Parathyroid adenoma (tissue), 2 donors: Measurements from ENCODE around the gene AKNA.
"Not testable (repeated sequence)": the region's sequence is repeated elsewhere in the genome, so short reads cannot be mapped to it uniquely, and the experiment has no call there.

Experiments
- H2AFZ ChIP-seq: fragments of 300-600 bp; sonication (generic); one replicate; pipeline ENCODE4 v1.7.0; 2017; ENCODE audit warnings: antibody characterized with exemption, mild to moderate bottlenecking
- H3K27ac ChIP-seq: fragments of 300-600 bp; sonication (generic); one replicate; pipeline ENCODE4 v1.7.0; 2017
- H3K27me3 ChIP-seq: fragments of 300-600 bp; sonication (generic); one replicate; pipeline ENCODE4 v1.7.0; 2017; ENCODE audit warnings: low read length; ENCODE audit not compliant: control insufficient read depth, insufficient read depth
- H3K36me3 ChIP-seq: fragments of 300-600 bp; sonication (generic); one replicate; pipeline ENCODE4 v1.7.0; 2017; ENCODE audit warnings: low read length; ENCODE audit not compliant: control insufficient read depth, insufficient read depth
- H3K4me1 ChIP-seq: fragments of 300-600 bp; sonication (generic); one replicate; pipeline ENCODE4 v1.7.0; 2017; ENCODE audit warnings: control low read depth
- H3K4me2 ChIP-seq: fragments of 300-600 bp; sonication (generic); one replicate; pipeline ENCODE4 v1.7.0; 2017; ENCODE audit warnings: low read length
- H3K4me3 ChIP-seq: fragments of 300-600 bp; sonication (generic); one replicate; pipeline ENCODE4 v1.7.0; 2017; ENCODE audit warnings: low read depth, low read length
- H3K79me2 ChIP-seq: fragments of 300-600 bp; sonication (generic); one replicate; pipeline ENCODE4 v1.7.0; 2017; ENCODE audit warnings: control low read depth
- H3K9ac ChIP-seq: fragments of 300-600 bp; sonication (generic); one replicate; pipeline ENCODE4 v1.7.0; 2017; ENCODE audit warnings: mild to moderate bottlenecking
- H3K9me3 ChIP-seq: fragments of 300-600 bp; sonication (generic); one replicate; pipeline ENCODE4 v1.7.0; 2017; ENCODE audit warnings: low read length; ENCODE audit not compliant: control insufficient read depth
- CTCF ChIP-seq: fragments of 300-600 bp; sonication (generic); IDR thresholded peaks from one replicate; pipeline ENCODE4 v1.7.0; 2017; ENCODE audit warnings: antibody characterized with exemption, mild to moderate bottlenecking
- donor health status: primary hyperparathyroidism.

Gene AKNA

GRCh38 chr9:114331229-114332195 is 56.3 kb downstream of the AKNA start:
- H3K36me3 ChIP-seq, H3K9ac ChIP-seq, H3K27ac ChIP-seq, H3K4me3 ChIP-seq, H3K4me2 ChIP-seq, H3K27me3 ChIP-seq, H2AFZ ChIP-seq, H3K9me3 ChIP-seq, H3K79me2 ChIP-seq, H3K4me1 ChIP-seq: not testable (repeated sequence)

GRCh38 chr9:114330636-114331035 is 57.1 kb downstream of the AKNA start:
- no peak overlapping the region for H3K4me2 ChIP-seq
- H3K27ac ChIP-seq: no peak overlapping the region
- H3K79me2 ChIP-seq: no peaks in the 10 kb centered on the region
- H3K9me3 ChIP-seq: no peaks in the 10 kb centered on the region
- TF ChIP-seq CTCF: no peak
- H3K4me3 ChIP-seq: no peak overlapping the region
- H3K36me3 ChIP-seq: no peaks in the 10 kb centered on the region
- no peak overlapping the region for H2AFZ ChIP-seq
- no peak overlapping the region for H3K9ac ChIP-seq
- H3K27me3 ChIP-seq: no peaks in the 10 kb centered on the region
- H3K4me1 ChIP-seq: no peaks in the 10 kb centered on the region

GRCh38 chr9:114329625-114330022 is 58.2 kb downstream of the AKNA start, which contains the start of gene ORM2:
Gene ORM2 (plus strand): TSS chr9:114329869. CDS start chr9:114329905, 36 bp downstream.
- not testable (repeated sequence) for H3K4me3 ChIP-seq, H3K9me3 ChIP-seq, H3K4me1 ChIP-seq, H3K36me3 ChIP-seq, H3K4me2 ChIP-seq, H2AFZ ChIP-seq, H3K79me2 ChIP-seq, H3K27me3 ChIP-seq, H3K27ac ChIP-seq, H3K9ac ChIP-seq

- not testable (repeated sequence) for H3K4me2 ChIP-seq, H3K27me3 ChIP-seq, H2AFZ ChIP-seq, H3K79me2 ChIP-seq, H3K36me3 ChIP-seq, H3K4me1 ChIP-seq, H3K4me3 ChIP-seq, H3K9ac ChIP-seq, H3K9me3 ChIP-seq, H3K27ac ChIP-seq
These were observed 58.7 kb downstream of the AKNA start for GRCh38 chr9:114328937-114329624.

- H3K27me3 ChIP-seq, H3K4me1 ChIP-seq, H3K27ac ChIP-seq, H3K9ac ChIP-seq, H3K4me2 ChIP-seq, H3K79me2 ChIP-seq, H3K9me3 ChIP-seq, H2AFZ ChIP-seq, H3K36me3 ChIP-seq, H3K4me3 ChIP-seq: not testable (repeated sequence)
These were observed 59.4 kb downstream of the AKNA start for GRCh38 chr9:114328357-114328820.

- Histone ChIP-seq H3K9me3 (no peaks in the 10 kb centered on the region), H3K79me2 (no peaks in the 10 kb centered on the region), H2AFZ (no peak overlapping the region), H3K36me3 (no peaks in the 10 kb centered on the region), H3K4me1 (no peaks in the 10 kb centered on the region), H3K9ac (no peak overlapping the region), H3K27me3 (no peaks in the 10 kb centered on the region), H3K27ac (no peak overlapping the region), H3K4me3 (no peak overlapping the region), H3K4me2 (no peak overlapping the region)
- no peak for TF ChIP-seq CTCF
These were observed 60.0 kb downstream of the AKNA start for GRCh38 chr9:114327749-114328148.

- H3K4me3 ChIP-seq, H3K27ac ChIP-seq, H3K9me3 ChIP-seq, H3K9ac ChIP-seq, H3K4me1 ChIP-seq, H2AFZ ChIP-seq, H3K79me2 ChIP-seq, H3K36me3 ChIP-seq, H3K27me3 ChIP-seq, H3K4me2 ChIP-seq: not testable (repeated sequence)
These were observed 62.0 kb downstream of the AKNA start for GRCh38 chr9:114325684-114326254.

GRCh38 chr9:114324965-114325364 is 62.8 kb downstream of the AKNA start:
- not testable (repeated sequence) for H3K27ac ChIP-seq, H3K36me3 ChIP-seq, H3K79me2 ChIP-seq, H3K9ac ChIP-seq, H3K4me3 ChIP-seq, H3K4me1 ChIP-seq, H3K27me3 ChIP-seq, H3K9me3 ChIP-seq, H3K4me2 ChIP-seq, H2AFZ ChIP-seq
